HG03045 (cell line): ENCODE results near the gene JMY.

ENCODE experiments used
- ATAC-seq: cut with Tn5 transposase; IDR thresholded peaks from one replicate; pipeline ENCODE4 v1.9.1; 2021; ENCODE audit warnings: mild to moderate bottlenecking, moderate library complexity; ENCODE audit not compliant: unreplicated experiment

The JMY gene, protein sequence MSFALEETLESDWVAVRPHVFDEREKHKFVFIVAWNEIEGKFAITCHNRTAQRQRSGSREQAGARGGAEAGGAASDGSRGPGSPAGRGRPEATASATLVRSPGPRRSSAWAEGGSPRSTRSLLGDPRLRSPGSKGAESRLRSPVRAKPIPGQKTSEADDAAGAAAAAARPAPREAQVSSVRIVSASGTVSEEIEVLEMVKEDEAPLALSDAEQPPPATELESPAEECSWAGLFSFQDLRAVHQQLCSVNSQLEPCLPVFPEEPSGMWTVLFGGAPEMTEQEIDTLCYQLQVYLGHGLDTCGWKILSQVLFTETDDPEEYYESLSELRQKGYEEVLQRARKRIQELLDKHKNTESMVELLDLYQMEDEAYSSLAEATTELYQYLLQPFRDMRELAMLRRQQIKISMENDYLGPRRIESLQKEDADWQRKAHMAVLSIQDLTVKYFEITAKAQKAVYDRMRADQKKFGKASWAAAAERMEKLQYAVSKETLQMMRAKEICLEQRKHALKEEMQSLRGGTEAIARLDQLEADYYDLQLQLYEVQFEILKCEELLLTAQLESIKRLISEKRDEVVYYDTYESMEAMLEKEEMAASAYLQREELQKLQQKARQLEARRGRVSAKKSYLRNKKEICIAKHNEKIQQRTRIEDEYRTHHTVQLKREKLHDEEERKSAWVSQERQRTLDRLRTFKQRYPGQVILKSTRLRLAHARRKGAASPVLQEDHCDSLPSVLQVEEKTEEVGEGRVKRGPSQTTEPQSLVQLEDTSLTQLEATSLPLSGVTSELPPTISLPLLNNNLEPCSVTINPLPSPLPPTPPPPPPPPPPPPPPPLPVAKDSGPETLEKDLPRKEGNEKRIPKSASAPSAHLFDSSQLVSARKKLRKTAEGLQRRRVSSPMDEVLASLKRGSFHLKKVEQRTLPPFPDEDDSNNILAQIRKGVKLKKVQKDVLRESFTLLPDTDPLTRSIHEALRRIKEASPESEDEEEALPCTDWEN

DNA sequence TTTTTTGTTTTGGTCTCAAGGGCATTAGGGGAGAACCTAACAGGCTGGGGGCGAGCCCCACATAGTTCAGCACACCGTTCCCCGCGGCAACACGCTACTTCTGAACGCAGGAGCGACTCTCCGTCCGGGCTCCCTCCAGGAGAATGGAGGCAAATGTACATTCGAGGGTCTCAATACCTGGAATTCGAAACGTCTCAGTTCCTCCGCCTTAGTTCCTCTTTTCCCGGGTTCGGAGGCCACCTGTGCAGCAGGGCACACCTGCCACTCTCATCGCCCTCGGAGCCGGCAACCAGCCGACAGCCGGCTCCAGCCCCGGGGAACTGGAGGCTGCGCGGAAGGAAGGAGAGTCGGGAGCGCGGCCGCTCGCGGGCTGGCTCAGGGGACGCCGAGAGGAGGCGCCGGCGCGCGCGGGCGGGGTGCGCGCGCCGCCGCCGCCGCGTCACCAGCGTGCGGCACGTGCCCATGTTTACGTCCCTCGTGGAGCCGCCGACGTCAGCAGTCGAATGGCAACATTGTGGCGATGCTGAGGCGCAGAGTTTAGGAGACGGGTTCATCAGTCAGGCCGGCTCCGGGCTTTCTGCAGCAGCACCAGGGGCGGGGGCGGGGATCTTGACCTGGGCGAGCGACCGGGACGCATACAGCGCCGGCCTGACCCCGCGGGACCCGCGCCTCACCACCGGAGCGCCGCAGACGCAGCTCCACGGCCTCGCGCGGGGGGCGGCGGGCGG, at the start of gene JMY:
TSS of gene JMY (plus strand) at position 498 of the 728 bp plus-strand sequence. CDS start 520 bp downstream, outside the sequence.
- ATAC-seq = peak; percentile 78

DNA sequence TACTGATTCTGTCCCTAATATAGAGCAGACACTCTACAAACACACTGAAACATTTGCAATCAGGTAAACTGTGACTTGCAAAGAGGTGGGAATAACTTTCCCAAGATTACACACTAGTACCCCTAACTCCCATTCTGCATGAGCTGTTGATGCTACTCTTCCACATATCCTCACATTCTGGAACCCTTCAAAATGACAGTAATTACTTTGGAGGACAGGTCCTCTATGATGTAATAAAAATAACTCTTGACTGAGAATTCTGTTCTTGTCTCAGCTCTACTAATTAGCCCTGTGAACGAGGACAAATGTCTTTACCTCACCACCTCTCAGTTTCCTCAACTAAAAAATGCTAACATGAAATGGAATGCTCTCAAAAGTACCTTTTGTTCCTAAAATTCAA, 49.5 kb upstream of the JMY start:
- no peak for ATAC-seq

DNA sequence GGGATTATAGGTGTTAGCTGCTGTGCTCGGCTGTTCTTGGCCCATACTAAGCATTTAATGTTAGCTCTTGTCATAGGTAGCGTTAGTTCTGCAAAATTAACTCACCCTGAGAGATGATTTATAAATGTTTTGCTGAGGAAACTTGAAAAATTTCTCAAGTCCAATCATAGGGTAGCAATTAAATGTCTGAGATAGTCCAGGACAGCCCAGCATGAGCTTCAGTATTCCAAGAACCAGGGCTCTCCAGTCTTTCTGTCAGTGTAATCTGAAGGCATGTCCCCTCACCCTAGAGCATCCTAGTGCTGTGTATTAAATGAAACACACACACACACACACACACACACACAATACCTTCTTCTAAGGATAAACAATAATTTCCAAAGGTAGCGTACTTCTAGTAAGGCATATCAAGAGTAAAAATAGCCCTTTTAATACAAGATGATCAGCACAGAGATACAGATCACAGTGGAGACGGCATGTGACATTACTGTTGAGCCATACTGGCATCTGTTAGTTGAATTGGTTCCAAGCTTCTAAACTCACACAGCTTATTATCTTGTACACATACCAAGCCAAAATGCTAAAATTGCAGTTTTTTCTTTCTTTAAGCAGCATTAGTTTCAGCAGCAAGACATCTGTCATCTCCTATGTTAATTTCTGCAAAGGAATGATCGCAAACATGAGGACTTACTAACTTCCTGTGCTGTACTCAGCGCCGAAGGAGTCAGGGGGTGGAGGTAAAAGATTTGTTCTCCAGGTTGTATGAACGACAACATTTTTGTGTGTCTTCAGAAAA, 46.3 kb upstream of the JMY start:
- no peak for ATAC-seq

DNA sequence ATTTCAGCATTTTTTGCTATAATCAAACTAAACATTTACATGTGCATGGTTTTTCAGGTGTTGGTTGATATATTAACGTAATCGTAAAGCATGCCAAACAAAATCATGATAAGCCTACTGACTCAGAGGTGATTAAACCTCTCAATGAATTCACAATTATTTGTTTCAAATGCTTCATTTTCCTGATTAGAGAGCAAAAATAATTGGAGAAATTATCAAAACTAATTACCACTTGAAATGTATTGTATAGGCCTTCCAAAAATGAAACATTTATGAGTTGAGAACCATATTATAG, 45.7 kb upstream of the JMY start:
- no peak for ATAC-seq

DNA sequence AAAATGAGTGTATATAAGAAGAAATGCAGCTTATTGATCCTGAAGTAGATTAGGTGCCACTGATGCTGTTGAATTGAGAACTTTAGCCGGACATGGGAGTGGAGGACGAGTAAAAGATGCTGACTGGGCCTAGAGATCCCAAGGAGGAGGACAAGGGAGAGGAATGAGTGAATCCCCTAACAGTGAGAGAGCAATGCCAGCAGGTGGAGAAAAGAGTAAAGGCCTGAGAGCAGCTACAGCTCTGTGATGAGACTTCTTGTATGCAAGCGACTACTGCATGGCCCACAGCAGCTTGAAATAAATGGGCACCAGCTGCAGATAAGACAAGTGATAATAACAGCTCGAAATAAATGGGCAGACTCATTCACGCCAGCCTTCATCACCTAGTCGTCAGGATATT, 44.5 kb upstream of the JMY start:
- no peak for ATAC-seq

DNA sequence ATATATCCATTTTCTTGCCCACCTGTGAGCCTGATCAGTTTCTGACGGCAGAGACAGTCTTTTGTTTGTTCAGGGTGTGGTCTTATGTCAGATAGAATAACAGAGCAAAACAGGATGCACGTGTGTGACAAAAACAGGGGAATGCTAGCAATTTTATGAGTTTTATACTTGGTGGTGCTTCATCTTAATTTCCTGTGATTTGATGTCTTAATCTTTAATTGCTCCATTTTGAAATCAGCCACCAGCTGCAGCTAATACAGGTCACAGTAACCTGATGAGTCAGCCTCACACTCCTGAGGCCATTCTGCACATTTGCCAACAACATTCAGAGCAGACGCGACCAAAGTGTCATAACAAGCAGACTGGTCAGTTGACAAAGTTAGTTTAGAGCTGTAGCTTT, 42.3 kb upstream of the JMY start:
- ATAC-seq = no peak

DNA sequence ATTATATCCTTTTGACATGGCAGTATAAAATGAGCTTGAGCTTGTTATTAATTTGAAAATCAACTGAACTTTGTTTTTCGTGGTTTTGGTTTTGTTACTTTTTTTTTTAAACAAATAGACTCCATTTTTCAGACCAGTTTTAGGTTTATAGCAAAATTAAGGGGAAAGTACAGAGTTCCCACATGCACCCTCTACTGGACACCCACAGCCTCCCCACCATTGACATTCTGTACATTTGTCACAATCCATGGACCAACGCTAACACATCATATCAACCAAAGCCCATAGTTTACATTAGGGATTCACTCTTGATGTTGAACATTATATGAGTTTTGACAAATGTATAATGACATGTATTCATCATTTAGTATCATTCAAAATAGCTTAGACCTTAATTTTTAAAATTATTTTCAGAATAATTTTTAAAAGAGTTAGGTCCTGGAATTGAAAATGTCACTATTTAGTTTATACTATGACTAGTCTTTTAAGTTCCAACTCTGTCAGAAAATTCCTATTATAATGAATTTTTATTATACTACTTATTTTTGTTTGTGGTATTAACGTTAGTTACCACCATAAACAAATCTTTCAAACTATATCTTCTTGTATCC, 35.3 kb upstream of the JMY start:
- ATAC-seq = no peak

DNA sequence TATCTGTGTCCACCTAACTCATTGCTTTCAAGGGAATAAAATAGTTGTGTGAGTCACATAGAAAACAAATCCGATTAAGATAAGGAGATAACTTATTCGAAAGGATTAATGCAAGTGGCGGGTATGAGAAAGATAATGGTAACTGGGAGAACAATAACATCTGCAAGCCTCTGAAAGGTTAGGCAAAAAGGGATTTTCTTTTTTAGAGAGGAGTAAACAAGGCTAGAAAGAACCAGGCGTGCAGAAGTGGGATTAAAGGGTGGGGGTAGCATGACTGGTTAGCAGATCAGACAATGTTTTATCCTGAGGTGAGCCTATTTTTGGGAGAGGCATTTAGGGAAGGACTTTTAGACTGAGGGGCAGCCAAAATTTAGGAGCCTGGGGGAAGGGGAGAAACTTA, 34.7 kb upstream of the JMY start:
- ATAC-seq = no peak

DNA sequence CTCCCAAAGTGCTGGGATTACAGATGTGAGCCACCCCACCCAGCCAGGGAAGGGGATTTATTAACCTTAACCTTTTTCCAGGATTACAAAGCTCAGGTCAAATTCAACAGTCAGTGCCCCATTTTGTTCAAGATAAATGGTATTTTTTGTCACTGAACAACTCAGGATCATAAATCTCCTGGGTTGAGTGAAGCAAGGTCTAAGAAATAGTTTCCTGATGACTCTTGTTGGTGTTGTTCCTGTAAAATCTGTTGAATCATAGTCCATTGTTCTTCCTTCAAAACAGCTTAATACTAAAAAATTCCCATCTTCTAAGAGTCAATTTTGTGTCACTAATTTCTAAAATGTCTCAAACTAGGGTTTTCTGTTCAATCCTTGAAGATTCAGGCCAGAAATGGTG, 33.9 kb upstream of the JMY start:
- ATAC-seq = no peak

DNA sequence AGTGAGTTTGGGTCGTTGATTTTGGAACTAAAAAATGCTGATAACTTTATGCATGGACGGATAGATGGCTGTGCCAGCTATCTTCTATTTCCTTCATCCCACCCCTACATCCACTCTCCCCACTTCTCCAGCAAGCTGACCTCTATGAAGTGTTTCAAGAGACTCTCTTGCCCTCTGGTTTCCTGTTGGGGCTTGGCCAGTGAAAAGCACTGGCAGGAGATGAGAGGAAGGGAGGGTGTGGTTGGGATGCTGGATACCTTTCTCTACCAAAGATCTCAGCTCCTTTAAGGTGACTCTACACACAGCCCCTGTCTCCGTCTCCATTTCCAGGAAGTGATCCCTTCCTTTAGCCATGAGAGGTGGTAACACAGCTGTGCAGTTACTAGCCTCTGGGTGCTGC, 30.0 kb upstream of the JMY start:
- ATAC-seq = no peak

DNA sequence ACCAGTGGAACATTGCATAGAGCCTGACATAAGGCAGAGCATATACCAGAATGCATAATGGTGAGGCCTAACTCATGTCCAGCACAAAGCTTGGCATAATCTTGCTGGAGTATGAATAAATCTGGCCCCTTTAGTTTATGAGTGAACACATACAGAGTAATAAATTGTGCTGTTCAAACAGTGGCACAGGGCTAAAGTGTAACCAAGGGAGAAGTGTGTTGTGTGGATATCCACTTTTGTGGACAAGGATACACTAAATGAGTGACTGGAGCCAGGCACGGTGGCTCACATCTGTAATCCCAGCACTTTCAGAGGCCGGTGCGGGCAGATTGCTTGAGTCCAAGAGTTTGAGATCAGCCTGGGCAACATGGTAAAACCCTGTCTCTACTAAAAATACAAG, 29.4 kb upstream of the JMY start:
- no peak for ATAC-seq

DNA sequence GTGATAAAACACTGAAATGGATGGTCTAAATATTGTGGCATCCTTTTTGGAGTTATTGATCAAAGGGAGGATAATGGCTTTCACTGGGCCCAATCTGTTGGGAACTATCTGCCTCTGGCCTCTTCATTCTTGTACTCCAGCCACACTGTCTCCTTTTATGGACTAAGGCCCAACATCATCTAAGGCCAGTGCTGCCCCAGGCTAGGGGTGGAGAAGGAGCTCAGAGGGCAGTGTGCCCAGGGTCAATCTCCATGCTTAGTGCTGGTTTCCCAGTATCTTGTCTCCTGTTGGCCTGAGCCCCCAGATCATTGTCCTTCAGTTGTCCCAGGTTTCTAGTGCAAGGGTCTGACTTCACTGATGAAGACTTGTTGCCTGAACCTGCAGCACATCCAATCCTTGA, 26.4 kb upstream of the JMY start:
- ATAC-seq = no peak

DNA sequence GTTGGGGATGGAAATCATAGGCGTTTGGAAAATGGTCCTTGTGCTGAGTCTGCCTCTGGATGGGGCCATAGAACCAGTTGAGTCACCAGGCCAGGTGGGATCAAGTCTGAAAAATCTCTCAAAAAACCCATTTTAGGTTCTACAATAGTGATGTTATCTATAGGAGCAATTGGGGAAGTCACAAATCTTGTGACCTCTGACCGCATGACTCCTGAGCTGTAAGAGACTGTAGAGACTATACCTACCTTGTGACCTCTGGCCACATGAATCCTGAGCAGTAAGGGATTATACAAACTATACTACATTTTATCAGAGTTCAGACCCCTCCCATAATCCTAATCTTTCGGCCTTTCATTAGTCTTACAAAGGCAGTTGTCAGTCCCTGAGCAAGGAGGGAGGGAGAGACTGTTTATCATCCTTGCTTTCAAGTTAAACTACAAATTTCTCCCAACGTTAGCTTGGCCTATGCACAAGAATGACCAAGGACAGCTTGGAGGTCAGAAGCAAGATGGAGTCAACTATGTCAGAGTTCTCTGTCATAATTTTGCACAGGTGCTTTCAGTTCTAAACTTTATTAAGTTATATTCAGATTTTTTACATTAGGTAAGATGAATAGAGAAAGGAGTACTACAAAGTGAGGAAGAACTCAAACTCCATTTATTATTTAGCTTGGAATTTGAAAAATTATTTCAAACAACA, 11.5 kb upstream of the JMY start:
- no peak for ATAC-seq

DNA sequence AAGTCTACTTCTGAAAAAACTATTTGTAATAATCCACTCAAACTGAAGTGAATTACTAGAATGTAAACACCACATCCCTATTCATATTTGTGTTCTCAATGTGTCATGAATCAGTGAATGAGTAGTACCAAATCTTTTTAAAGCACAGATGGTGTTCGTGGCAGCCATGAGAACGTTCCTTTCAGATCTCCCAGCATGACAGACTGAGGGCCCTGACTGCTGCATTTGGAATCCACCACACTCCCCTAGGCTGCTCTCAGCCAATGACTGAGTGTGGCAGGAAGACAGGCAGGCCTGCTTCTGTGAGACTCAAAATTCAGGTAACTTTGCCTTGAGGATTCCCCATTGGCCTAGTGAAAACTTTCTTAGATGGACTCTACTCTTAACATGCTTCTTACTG, 10.9 kb upstream of the JMY start:
- ATAC-seq = no peak

DNA sequence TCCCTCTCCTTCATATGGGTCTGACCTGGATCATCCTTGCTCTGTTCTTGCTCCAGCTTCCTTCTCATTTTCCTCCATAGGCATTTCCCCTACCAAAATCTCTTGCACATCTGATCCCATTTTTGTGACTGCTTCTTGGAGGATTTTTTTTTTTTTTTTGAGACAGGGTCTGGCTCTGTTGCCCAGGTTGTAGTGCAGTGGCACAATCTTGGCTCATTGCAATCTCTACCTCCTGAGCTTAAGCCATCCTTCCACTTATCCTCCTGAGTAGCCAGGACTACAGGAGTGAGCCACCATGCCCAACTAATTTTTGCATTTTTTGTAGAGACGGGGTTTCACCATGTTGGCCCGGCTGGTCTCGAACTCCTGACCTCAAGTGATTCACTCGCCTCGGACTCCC, 10.5 kb upstream of the JMY start:
- no peak for ATAC-seq

DNA sequence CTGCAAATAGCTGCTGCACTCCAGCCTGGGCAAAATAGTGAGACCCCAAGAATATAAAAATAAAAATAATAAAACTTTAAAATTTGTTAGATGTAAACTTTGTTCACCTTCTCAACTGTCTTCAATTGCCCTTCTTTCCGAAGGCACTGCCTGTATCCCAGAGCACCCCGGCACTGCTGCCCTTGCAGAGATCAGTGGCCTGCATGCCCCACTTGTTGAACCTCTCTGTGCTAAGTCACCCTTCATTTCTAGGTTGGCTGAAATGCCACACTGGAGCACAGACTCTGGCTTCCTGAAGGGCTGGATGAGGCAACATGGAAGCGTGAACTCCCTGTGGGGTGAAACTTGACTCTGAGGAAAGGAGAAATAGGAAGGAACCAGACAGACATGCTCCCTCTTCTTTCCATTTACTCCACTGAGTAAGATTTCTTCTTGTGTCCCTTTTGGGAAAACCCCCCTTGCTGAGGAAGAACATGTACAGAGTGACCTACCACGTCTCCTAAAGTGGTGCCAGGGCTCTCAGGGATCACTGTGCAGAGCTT, 8.4 kb upstream of the JMY start:
- no peak for ATAC-seq

DNA sequence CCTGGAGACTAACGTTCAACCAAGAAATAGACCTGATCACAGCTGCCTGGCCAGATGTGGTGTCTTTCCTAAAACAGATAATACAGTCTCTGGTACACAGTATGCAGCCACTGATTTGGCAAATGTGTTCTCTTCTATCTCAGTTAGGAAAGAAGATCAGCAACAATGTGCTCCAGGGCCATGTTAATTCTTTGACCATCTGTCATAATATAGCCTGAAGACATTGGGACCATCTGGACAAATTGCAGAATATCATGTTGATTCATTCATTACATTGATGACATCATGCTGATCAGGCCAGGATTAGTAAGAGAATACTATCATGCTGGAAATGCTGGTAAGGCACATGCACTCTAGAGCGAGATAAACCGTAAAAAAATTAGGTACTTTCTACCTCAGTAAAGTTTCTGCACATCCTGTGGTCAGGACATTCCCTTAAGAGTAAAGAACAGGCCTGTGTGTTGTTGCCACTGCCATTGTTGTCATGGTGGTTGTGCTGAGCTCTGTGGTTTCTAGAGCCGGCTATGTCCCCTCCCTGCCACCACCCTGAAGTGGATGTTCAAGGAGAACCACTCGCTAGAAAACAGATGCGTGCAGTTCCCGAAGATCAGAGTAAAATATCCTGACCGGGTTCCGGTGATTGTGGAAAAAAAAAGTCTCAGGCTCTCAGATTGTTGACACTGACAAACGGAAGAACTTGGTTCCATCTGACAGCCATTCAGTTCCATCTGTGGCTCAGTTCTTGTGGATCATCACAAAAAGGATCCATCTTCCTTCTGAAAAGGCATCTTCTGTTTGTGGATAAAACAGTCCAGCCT, 6.4 kb upstream of the JMY start:
- peak; percentile 65 for ATAC-seq

DNA sequence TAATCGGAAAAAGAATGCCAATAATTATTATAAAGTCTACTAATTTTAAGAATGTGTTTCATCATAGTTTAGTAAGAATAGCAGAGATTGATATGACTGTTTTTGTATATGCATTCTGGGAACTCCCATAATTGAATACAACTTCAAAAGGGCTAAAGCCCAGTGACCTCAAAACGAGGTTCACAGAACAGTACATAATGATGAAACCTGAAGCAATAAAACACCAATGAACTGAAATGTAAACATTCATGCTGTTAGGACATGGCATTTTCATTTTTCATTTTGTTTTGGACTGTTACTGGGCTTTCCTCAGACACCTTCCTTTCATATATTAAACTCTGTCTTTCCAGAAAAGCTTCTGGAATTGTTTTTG, 684 bp upstream of the JMY start:
- no peak for ATAC-seq
